Lower leg skin (tissue), 4 donors: ENCODE data around the gene DOCK3. TPM values are rescaled to one million over a fixed set of nuclear protein-coding genes. Genes with fewer than 3 reads are reported as not detected.
A peak's percentile ranks its signal among the peaks of the same experiment; 100 is the strongest.

Experiments
- DNase-seq, 2 donors: peaks; one replicate each; pipeline ENCODE4 v3.0.0-alpha.2; 2019; ENCODE audit warnings: low spot score in 2 of 2
- H3K4me3 ChIP-seq: fragments of 200-600 bp; sonication (generic); 2 replicates; pipeline ENCODE4 v1.5.1; 2017; ENCODE audit warnings: mild to moderate bottlenecking, low read depth; ENCODE audit not compliant: poor library complexity, severe bottlenecking
- POLR2A ChIP-seq, 2 donors: fragments of 450-650 bp; IDR thresholded peaks; one replicate each; pipeline ENCODE4 v1.6.1; 2016 to 2017; ENCODE audit warnings: antibody characterized with exemption in 2 of 2, mild to moderate bottlenecking in 1 of 2, moderate library complexity in 1 of 2
- WGBS, 2 donors: methylation state at CpG; one replicate each; pipeline ENCODE4 v1.1.5; 2018; 5-methylcytosine and 5-hydroxymethylcytosine counted together
- intact Hi-C: fragments of 100-400 bp; cut with DNase I; formaldehyde crosslinking; loops from one replicate; pipeline ENCODE4 v1.15.0; 2023; ENCODE audit warnings: low total_unique reads
- total RNA-seq, 4 donors: library from RNA; depleted of rRNA; stranded (reverse); fragments of >200 nt; gene quantifications; one replicate each; pipeline ENCODE4 v1.1.0, GENCODE V29; 2016
- TF ChIP-seq, protein P1 (sequence below), 3 donors: fragments of 450-650 bp; IDR thresholded peaks; one replicate each; pipeline ENCODE4 v1.5.1; 2016; ENCODE audit warnings: antibody characterized with exemption in 3 of 3, mild to moderate bottlenecking in 3 of 3, moderate library complexity in 2 of 3

Gene DOCK3
- total RNA-seq, 4 donors from 2014 or later: 2.0 to 4.5 (median 3.0) TPM

- WGBS, 2 donors: 53 to 61% methylated on average over 3 of the region's 3 CpGs
- intact Hi-C loops: no loop called here
- DNase-seq: peak in 1 of 2 donors; percentile 29
- no peak for TF ChIP-seq POLR2A (IDR thresholded peaks at IDR 0.05)
- TF ChIP-seq, protein P1, sequence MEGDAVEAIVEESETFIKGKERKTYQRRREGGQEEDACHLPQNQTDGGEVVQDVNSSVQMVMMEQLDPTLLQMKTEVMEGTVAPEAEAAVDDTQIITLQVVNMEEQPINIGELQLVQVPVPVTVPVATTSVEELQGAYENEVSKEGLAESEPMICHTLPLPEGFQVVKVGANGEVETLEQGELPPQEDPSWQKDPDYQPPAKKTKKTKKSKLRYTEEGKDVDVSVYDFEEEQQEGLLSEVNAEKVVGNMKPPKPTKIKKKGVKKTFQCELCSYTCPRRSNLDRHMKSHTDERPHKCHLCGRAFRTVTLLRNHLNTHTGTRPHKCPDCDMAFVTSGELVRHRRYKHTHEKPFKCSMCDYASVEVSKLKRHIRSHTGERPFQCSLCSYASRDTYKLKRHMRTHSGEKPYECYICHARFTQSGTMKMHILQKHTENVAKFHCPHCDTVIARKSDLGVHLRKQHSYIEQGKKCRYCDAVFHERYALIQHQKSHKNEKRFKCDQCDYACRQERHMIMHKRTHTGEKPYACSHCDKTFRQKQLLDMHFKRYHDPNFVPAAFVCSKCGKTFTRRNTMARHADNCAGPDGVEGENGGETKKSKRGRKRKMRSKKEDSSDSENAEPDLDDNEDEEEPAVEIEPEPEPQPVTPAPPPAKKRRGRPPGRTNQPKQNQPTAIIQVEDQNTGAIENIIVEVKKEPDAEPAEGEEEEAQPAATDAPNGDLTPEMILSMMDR (IDR thresholded peaks at IDR 0.05): no peak
- no peak overlapping the region for H3K4me3 ChIP-seq
Measured at GRCh38 chr3:51099794-51100535, 425.2 kb downstream of the DOCK3 start.

GRCh38 chr3:51100536-51100851, 425.8 kb downstream of the DOCK3 start:
- no peak for DNase-seq
- TF ChIP-seq, protein P1 (IDR thresholded peaks at IDR 0.05): no peak
- no peak for TF ChIP-seq POLR2A (IDR thresholded peaks at IDR 0.05)
- H3K4me3 ChIP-seq: no peak overlapping the region
- intact Hi-C loops: no loop called here
- 22 to 33% methylated on average over 1 of the region's 1 CpG for WGBS, 2 donors

DNA sequence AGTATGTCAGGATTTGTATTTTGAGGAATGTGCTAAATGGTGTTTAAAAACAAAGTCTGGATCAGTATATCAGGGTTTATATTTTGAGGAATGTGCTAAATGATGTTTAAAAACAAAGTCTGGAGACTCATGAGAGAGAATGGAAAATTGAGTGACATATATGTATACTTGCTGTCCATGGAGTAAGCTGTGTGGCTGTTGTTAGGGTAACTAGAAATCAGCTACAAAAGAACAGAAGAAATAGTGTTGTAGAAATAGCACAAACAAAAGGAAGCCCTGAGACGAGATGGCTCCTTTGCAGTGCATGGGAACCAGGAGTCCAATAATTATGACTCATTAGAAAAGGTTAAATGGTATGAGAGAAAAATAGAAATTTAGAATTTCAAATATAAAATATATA, 427.7 kb downstream of the DOCK3 start:
- 59 to 60% methylated on average over 1 of the region's 1 CpG for WGBS, 2 donors
- TF ChIP-seq POLR2A (IDR thresholded peaks at IDR 0.05): no peak
- TF ChIP-seq, protein P1 (IDR thresholded peaks at IDR 0.05): no peak
- H3K4me3 ChIP-seq: no peak overlapping the region
- no peak for DNase-seq
- intact Hi-C loops: no loop called here

- intact Hi-C loops: no loop called here
- 95 to 98% methylated on average over 7 to 9 of the region's 9 CpGs for WGBS, 2 donors
- no peak for TF ChIP-seq POLR2A (IDR thresholded peaks at IDR 0.05)
- TF ChIP-seq, protein P1 (IDR thresholded peaks at IDR 0.05): no peak
- H3K4me3 ChIP-seq: no peak overlapping the region
- no peak for DNase-seq
Measured at GRCh38 chr3:51106242-51106876, 431.6 kb downstream of the DOCK3 start.

GRCh38 chr3:51110586-51110985, 435.9 kb downstream of the DOCK3 start:
- no peak for DNase-seq
- no peak for TF ChIP-seq POLR2A (IDR thresholded peaks at IDR 0.05)
- TF ChIP-seq, protein P1 (IDR thresholded peaks at IDR 0.05): no peak
- intact Hi-C loops: no loop called here
- WGBS, 2 donors: 66 to 68% methylated on average over 3 of the region's 3 CpGs
- no peak overlapping the region for H3K4me3 ChIP-seq
